Measurements from ENCODE around the gene PPIL6. TPM values are rescaled to one million over a fixed set of nuclear protein-coding genes. Genes with fewer than 3 reads are reported as not detected.

The PPIL6 gene
- total RNA-seq, 4 donors from 2014 or later = 1.9 to 9.0 (median 2.5) TPM

GRCh38 chr6:109356237-109356636 lies 84.2 kb downstream of the PPIL6 start:
- Histone ChIP-seq H3K27me3 (no peaks in the 10 kb centered on the region), H3K36me3 (peaks cover 0 to 77% of the 10 kb centered on the region in 2 donors), H3K9me3 (peaks cover 0 to 7% (median 0%) of the 10 kb centered on the region in 3 donors), H3K4me1 (no peaks in the 10 kb centered on the region), H3K4me3 (no peak overlapping the region), H3K27ac (no peak overlapping the region)
- no peak for ATAC-seq
- 100% methylated on average over 1 to 3 of the region's 3 CpGs for WGBS, 2 donors (ENCODE audit: low coverage in 1 of 2)
- no peak for TF ChIP-seq POLR2A (IDR thresholded peaks at IDR 0.05)
- TF ChIP-seq, protein P1, sequence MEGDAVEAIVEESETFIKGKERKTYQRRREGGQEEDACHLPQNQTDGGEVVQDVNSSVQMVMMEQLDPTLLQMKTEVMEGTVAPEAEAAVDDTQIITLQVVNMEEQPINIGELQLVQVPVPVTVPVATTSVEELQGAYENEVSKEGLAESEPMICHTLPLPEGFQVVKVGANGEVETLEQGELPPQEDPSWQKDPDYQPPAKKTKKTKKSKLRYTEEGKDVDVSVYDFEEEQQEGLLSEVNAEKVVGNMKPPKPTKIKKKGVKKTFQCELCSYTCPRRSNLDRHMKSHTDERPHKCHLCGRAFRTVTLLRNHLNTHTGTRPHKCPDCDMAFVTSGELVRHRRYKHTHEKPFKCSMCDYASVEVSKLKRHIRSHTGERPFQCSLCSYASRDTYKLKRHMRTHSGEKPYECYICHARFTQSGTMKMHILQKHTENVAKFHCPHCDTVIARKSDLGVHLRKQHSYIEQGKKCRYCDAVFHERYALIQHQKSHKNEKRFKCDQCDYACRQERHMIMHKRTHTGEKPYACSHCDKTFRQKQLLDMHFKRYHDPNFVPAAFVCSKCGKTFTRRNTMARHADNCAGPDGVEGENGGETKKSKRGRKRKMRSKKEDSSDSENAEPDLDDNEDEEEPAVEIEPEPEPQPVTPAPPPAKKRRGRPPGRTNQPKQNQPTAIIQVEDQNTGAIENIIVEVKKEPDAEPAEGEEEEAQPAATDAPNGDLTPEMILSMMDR (IDR thresholded peaks at IDR 0.05) = no peak
- TF ChIP-seq POLR2AphosphoS5 (IDR thresholded peaks at IDR 0.05) = no peak
- TF ChIP-seq EP300 (IDR thresholded peaks at IDR 0.05) = no peak

DNA sequence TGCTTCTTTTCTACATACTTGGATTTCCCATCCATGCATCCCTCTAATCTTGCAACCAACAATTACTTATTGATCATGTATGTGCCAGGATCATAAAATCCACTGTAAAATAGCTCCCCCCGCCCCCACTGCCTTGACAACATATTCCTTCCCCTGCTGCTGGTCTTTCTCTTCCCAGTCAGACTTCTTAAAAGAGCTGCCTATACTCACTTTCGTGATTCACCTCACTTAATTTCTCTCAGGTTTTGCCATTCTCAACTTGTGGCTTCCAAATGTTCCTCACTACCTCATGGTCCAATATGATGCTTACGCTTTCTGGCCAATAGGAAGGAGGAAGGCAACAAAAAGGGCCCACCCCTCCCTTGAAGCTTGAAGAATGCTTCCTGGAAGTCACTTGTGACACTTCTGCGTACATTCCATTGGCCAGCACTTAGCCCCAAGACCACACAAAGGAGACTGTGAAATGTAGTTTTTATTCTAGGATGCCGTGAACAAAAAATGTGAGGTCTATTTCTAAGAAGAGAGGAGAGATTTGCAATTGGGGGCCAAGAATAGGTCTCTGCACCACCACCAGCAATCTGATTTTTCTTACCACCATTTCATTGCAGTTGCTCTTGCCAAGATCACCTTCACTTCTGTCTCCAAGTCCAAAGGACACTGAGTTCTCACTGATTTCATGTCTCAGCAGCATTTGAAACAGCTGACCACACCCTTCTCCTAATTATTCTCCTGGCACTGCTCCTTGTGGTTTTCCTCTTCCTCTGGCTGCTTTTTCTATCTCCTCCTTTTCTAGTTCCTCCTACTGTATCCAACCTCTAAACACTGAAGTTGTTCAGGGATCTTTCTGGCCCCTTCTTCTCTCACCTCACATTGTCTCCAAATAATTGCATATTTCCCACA lies 88.9 kb downstream of the PPIL6 start:
- peaks cover 0 to 14% (median 3%) of the 10 kb centered on the region in 3 donors for H3K4me1 ChIP-seq
- TF ChIP-seq EP300 (IDR thresholded peaks at IDR 0.05) (no peak), POLR2A (IDR thresholded peaks at IDR 0.05) (no peak), POLR2AphosphoS5 (IDR thresholded peaks at IDR 0.05) (no peak)
- TF ChIP-seq, protein P1 (IDR thresholded peaks at IDR 0.05) = no peak
- no peak overlapping the region for H3K27ac ChIP-seq
- H3K36me3 ChIP-seq = peaks cover 0 to 31% of the 10 kb centered on the region in 2 donors
- WGBS, 2 donors (ENCODE audit: low coverage in 1 of 2) = 86 to 94% methylated on average over 3 to 5 of the region's 5 CpGs
- H3K4me3 ChIP-seq = no peak overlapping the region
- H3K9me3 ChIP-seq = peaks cover 0 to 7% (median 0%) of the 10 kb centered on the region in 3 donors
- H3K27me3 ChIP-seq = no peaks in the 10 kb centered on the region
- ATAC-seq = no peak

DNA sequence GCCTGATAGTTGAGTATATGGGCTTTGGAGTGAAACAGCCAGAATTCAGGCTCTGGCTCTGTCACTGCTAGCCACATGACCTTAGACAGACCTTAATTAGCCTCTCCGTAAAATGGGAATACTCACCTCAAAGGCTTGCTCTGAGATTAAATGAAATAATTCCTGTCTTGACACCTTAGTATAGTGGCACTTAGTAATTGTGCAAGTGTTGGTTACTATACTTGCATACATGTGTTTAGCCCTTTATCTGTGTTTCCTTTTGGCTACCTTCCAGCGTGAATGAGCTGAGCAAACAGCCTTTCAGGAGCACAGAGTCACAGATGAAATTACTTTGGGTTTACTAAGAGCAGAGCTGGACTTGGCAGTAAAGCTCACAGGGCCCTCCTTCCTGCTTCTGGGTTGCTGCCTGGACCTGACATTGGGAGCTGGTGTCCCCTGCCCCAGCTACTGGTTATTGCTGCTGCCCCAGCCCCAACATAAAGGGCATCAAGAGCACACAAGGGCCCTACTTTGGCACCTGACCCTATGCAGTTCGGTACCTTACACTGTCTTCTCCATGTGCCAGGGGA lies 90.9 kb downstream of the PPIL6 start:
- TF ChIP-seq POLR2AphosphoS5 (IDR thresholded peaks at IDR 0.05) = peak; percentile 23
- TF ChIP-seq, protein P1 (IDR thresholded peaks at IDR 0.05) = no peak
- no peak for TF ChIP-seq POLR2A (IDR thresholded peaks at IDR 0.05)
- TF ChIP-seq EP300 (IDR thresholded peaks at IDR 0.05) = no peak
- WGBS, 2 donors (ENCODE audit: low coverage in 1 of 2) = 16 to 67% methylated on average over 2 to 3 of the region's 3 CpGs
- Histone ChIP-seq H3K9me3 (no peaks in the 10 kb centered on the region), H3K36me3 (peaks cover 0 to 11% of the 10 kb centered on the region in 2 donors), H3K4me1 (peaks cover 0 to 14% (median 3%) of the 10 kb centered on the region in 3 donors), H3K27me3 (no peaks in the 10 kb centered on the region), H3K27ac (no peak overlapping the region), H3K4me3 (no peak overlapping the region)
- peak; percentile 46 for ATAC-seq

GRCh38 chr6:109348226-109348625 lies 92.2 kb downstream of the PPIL6 start:
- H3K36me3 ChIP-seq = no peaks in the 10 kb centered on the region
- WGBS, 2 donors (ENCODE audit: low coverage in 1 of 2) = 87 to 88% methylated on average over 3 to 5 of the region's 8 CpGs
- H3K27ac ChIP-seq = no peak overlapping the region
- ATAC-seq = peak; percentile 38
- no peaks in the 10 kb centered on the region for H3K9me3 ChIP-seq
- TF ChIP-seq POLR2AphosphoS5 (IDR thresholded peaks at IDR 0.05) (no peak), POLR2A (IDR thresholded peaks at IDR 0.05) (no peak), EP300 (IDR thresholded peaks at IDR 0.05) (no peak)
- TF ChIP-seq, protein P1 (IDR thresholded peaks at IDR 0.05) = no peak
- H3K4me3 ChIP-seq = no peak overlapping the region
- H3K27me3 ChIP-seq = no peaks in the 10 kb centered on the region
- peaks cover 0 to 14% (median 3%) of the 10 kb centered on the region in 3 donors for H3K4me1 ChIP-seq

Data from gastroesophageal sphincter (tissue), 4 donors.